Transverse colon (tissue), 4 donors: ENCODE measurements around the gene TPO.

Source experiments
- CTCF ChIP-seq, 5 experiments: fragments of 200-600 bp in 3 of 5; fragments of 450-650 bp in 2 of 5; sonication (generic) in 3 of 5; IDR thresholded peaks; 1 replicate in 2 of 5; 2 replicates in 3 of 5; pipeline ENCODE4 v1.5.1; 2016 to 2017; ENCODE audit warnings: antibody characterized with exemption in 5 of 5, inconsistent platforms in 3 of 5, mild to moderate bottlenecking in 2 of 5, moderate library complexity in 1 of 5
- POLR2A ChIP-seq: fragments of 450-650 bp; IDR thresholded peaks from one replicate; pipeline ENCODE4 v1.6.1; 2016; ENCODE audit warnings: antibody characterized with exemption, mild to moderate bottlenecking, moderate library complexity
- POLR2AphosphoS5 ChIP-seq, 3 donors: sonication (generic); formaldehyde crosslinking; IDR thresholded peaks; one replicate each; pipeline ENCODE4 v1.6.1; 2016; ENCODE audit warnings: antibody characterized with exemption in 3 of 3

GRCh38 chr2:1586923-1587840 lies 173.9 kb downstream of the TPO start:
- TF ChIP-seq POLR2A (no peak), CTCF (IDR thresholded peaks at IDR 0.05) (no peak), POLR2AphosphoS5 (IDR thresholded peaks at IDR 0.05) (no peak)
